Gastroesophageal sphincter (tissue), 3 donors: ENCODE results near the gene ZIM2.

Experiments used
- POLR2A ChIP-seq, 2 donors: fragments of 450-650 bp; IDR thresholded peaks; one replicate each; pipeline ENCODE4 v1.6.1; 2017; ENCODE audit warnings: antibody characterized with exemption in 2 of 2, mild to moderate bottlenecking in 2 of 2, moderate library complexity in 1 of 2
- POLR2AphosphoS5 ChIP-seq: sonication (generic); formaldehyde crosslinking; IDR thresholded peaks from one replicate; pipeline ENCODE4 v1.6.1; 2017; ENCODE audit warnings: antibody characterized with exemption
- TF ChIP-seq, protein P1 (sequence below), 4 experiments: fragments of 200-600 bp in 2 of 4; fragments of 450-650 bp in 2 of 4; sonication (generic) in 1 of 4; IDR thresholded peaks; one replicate each; pipeline ENCODE4 v1.5.1; 2017 to 2019; ENCODE audit warnings: antibody characterized with exemption in 4 of 4, mild to moderate bottlenecking in 2 of 4, moderate library complexity in 2 of 4

DNA sequence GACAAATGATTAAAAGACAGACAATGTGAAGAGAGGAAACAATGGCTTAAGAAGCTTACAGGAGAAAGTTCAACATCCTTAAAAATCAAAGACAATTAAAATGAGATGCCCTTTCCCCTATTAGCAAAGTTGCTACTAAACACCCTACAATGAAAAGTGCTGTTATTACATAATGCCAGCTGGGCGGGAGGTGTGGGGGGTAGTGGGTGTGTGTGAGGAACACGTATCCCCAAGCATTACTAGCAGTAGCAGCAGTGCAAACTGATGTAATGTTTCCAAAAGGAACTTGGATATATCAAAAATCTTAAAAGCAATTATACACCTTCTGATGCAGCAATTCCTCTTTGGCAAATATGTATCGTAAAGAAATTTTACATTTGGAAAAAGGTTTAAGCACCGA is 70.9 kb downstream of the ZIM2 start:
- TF ChIP-seq POLR2A (IDR thresholded peaks at IDR 0.05) = no peak
- TF ChIP-seq, protein P1, sequence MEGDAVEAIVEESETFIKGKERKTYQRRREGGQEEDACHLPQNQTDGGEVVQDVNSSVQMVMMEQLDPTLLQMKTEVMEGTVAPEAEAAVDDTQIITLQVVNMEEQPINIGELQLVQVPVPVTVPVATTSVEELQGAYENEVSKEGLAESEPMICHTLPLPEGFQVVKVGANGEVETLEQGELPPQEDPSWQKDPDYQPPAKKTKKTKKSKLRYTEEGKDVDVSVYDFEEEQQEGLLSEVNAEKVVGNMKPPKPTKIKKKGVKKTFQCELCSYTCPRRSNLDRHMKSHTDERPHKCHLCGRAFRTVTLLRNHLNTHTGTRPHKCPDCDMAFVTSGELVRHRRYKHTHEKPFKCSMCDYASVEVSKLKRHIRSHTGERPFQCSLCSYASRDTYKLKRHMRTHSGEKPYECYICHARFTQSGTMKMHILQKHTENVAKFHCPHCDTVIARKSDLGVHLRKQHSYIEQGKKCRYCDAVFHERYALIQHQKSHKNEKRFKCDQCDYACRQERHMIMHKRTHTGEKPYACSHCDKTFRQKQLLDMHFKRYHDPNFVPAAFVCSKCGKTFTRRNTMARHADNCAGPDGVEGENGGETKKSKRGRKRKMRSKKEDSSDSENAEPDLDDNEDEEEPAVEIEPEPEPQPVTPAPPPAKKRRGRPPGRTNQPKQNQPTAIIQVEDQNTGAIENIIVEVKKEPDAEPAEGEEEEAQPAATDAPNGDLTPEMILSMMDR (IDR thresholded peaks at IDR 0.05) = no peak
- no peak for TF ChIP-seq POLR2AphosphoS5
